Measurements from ENCODE around the gene RTCA.
"Not testable (repeated sequence)": the region's sequence is repeated elsewhere in the genome, so short reads cannot be mapped to it uniquely, and the experiment has no call there.

GRCh38 chr1:100331146-100331545 is 65.1 kb downstream of the RTCA start:
- TF ChIP-seq CTCF (IDR thresholded peaks at IDR 0.05; ENCODE audit: poor library complexity); EZH2 (IDR thresholded peaks at IDR 0.05; ENCODE audit: borderline replicate concordance): not testable (repeated sequence)
